GM19328 (cell line): ENCODE measurements around the gene TIMM23.

Source experiments
- ATAC-seq: cut with Tn5 transposase; IDR thresholded peaks from one replicate; pipeline ENCODE4 v1.9.1; 2021; ENCODE audit warnings: mild to moderate bottlenecking, moderate library complexity; ENCODE audit not compliant: unreplicated experiment

The TIMM23 gene

GRCh38 chr10:46050941-46051623 is 78.8 kb downstream of the TIMM23 start:
- no peak for ATAC-seq

- ATAC-seq: no peak
Observed at GRCh38 chr10:46052057-46052790, 79.9 kb downstream of the TIMM23 start.

- ATAC-seq: no peak
Observed at GRCh38 chr10:46052791-46053375, 80.6 kb downstream of the TIMM23 start.
